Urothelium cell line (cell line): ENCODE measurements around the gene TTN.

Experiments
- DNase-seq: peaks from one replicate; pipeline ENCODE4 v3.0.0; 2011; ENCODE audit warnings: low spot score, mixed read lengths
- FAIRE-seq: peaks from 2 replicates; lab custom pipeline; 2011; peaks lifted over from hg19 to GRCh38; lab: Jason Lieb, UNC

Gene TTN

GRCh38 chr2:178819147-178819875 lies 12.1 kb upstream of the TTN start:
- no peak for DNase-seq

DNA sequence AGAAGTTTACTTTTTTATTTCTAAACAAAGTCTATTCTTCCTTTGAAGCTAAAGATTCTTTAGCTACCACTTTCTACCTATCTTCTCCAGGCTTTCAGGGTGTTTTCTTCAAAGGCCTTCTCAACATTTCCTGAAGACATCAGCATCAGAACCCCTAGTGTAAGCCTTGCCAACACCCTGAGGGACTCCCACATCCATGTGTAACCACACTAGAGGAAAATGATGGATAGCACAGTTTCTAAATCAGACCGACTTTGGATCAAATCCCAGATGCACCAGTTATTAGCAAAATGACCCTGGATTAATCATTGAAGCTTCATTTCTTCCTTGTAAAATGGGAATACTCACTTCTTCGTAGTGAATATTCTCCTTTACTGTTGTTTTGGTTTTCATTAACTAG lies 4.7 kb upstream of the TTN start:
- DNase-seq (no peak), FAIRE-seq (no peak)

More at GRCh38 chr2:178819147-178819875, 12.1 kb upstream of the TTN start:
- FAIRE-seq: no peak

DNA sequence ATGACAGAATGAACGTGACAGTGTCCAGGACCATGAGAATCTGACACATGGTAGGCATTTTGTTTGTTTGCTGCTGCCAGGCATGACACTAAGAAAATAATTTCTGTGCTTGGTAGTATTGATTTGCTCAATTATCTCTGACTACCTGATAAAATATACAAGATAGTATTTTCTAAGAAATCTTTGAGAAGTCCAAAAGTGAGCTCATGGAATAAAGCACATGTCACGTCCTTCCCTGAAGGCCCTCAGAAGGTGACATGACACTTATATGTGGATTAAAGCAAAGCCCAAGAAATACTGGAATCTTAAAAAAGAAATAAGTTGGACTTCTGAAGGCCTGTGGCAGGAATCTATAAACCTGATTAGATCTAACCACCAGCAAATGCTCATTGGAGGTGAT lies 3.8 kb upstream of the TTN start:
- FAIRE-seq (no peak), DNase-seq (no peak)

DNA sequence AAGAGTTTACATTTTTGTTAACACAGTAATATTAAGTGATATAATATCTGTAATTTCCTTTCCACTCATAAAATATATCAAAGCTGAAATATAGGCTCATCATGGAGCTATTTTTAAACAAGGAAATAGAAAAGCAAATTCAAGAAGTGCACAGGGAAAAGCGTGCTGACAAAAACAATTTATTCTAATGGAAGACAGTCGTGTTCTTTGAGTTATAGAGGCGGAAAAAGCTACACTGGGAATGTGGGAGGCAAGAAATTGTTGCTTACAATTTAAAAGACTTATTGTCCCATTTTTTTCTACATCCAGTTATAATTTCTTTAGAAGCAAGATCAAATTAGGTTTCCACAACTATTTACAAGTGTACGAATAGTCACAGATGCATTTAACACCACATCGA lies 3.2 kb upstream of the TTN start:
- DNase-seq (no peak), FAIRE-seq (no peak)

- DNase-seq (no peak), FAIRE-seq (no peak)
Measured at GRCh38 chr2:178806543-178806942, 680 bp downstream of the TTN start.

- FAIRE-seq (no peak), DNase-seq (no peak)
Measured at GRCh38 chr2:178805457-178805856, 1.8 kb downstream of the TTN start.

DNA sequence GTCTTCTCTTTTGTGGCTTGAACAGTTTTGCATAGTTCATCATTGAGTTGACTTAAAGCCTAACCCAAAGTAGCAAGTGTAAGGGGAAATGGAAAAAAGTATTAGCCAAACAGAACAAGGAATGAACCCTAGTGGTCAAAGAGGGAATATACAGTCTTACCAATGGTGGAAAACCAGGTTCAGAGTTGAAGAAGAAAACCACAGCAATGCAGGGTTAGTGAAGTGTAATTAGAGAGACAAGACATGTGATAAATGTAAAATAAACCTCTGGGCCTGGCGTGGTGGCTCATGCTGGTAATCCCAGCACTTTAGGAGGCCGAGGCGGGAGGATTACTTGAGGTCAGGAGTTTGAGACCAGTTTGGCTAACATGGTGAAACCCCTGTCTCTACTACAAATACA lies 2.4 kb downstream of the TTN start:
- FAIRE-seq (peak; percentile 66), DNase-seq (peak; percentile 45)

DNA sequence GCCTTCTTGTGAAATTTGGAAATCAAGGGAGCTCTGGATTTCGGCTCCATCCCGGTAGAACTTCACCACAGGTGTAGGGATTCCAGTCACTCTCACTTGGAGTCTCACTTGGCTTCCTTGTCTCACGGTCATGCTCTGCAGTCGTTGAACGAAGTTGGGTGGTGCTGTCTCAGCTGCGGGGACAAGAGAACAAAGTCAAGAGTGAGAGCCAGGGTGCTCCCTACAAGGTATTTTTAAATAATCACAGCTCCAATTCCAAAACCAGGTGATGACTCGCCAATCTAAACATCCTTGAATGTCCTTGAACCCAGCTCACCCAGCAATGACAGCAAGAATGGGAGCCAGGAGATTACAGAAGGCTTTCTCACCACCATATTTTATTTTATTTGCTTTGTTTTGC lies 6.7 kb downstream of the TTN start:
- FAIRE-seq (no peak), DNase-seq (no peak)

DNA sequence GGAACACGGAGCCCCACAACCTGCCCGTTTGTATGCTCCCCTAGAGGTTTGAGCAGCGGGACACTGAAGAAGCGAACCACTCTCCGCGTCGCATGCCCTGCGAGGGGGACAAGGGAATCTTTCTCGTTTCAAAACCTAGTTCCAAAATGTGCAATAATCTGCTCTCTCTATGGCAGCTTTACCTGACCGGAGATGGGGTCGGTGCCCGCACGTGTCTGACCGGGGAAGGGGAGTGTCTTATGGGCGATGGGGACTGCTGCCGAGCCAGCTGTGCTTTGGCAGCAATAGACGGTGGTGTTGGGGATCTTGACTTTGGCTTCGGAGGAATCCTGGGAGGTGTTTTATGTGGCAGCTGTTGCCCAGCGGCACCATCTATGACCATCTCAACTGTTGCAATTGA lies 7.9 kb downstream of the TTN start:
- no peak for FAIRE-seq
- no peak for DNase-seq

DNA sequence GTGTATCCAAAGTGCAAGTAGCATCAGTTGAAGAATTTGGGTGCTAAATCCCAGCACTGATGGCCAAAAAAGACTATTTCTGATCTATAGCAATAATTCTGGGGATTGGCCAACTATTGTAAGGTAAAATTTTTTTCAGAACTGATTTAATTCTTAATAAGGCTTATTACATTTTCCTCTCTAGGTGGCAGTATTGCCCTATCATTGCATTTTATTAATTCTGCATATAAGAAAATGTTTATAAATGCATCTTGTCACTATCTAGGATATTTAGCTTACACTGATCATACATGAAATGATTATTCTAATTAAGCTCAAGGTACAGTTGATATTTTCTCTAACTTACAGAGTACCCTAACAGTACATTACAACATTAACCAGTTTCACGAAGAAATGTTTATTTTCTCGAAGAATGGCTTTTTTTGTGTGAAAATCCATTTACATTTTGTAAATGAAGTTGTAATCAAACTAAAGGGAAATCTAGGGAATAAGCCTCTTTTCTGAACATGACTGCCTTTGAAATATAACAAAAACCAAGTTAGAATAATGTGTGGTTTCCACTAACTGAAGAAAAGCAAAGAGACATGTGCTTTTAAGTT lies 11.0 kb downstream of the TTN start:
- DNase-seq: no peak
- no peak for FAIRE-seq

GRCh38 chr2:178787934-178788333 lies 19.3 kb downstream of the TTN start:
- DNase-seq: no peak
- peak; percentile 37 for FAIRE-seq

DNA sequence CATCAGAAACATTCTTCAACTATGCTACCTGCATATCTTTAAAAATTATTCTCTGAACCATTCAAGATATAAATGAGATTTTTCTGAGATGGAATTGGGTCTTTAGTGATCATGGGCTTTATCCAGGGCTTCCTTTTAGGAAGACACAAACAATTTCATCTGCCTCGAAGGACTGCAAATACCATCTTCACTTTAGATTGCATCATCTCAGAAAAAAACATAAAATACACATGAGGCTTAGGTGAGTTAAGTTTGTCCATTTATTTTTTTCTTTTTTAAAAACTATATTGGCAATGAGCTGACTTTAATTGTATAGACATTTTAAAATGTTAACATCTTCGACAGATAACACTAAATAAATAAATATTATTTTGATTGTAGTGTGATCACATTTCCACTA lies 20.1 kb downstream of the TTN start:
- FAIRE-seq (no peak), DNase-seq (no peak)

- no peak for FAIRE-seq
- no peak for DNase-seq
Measured at GRCh38 chr2:178783889-178784288, 23.3 kb downstream of the TTN start.

DNA sequence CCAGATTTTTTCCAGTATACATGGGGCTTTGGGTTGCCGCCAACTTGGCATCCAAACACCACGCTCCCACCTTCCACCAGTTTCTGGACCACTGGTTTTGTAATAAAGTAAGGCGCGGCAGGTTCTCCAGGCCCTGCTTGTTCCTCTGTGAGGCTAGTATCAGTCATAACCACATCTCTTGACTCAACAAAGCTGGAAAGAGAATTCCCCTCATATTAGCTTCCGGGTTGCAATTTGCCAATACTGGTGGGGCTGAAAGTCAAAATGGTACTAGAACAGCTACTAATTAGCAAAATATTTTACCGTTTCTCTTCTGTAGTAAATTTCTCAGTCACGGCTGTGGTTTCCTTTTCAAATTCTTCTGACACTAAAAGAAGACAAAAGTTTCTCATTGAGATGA lies 25.0 kb downstream of the TTN start:
- FAIRE-seq (no peak), DNase-seq (no peak)

DNA sequence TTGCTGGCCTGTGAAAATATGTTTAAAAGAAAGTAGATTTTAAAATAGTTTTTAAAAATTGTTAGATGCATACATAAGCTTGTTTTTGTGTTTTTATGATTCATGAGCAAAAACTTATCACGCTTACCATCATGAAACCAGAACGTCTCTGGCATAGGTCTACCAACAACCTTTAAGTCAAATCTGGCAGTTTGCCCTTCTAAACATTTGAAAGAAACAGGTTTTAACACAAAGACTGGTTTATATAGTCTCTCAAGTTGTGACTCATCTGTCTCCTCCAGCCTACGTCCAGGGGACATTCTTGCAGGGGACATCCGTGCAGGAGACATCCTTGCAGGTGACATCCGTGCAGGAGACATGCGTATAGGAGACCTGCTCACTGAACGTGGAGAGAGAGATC lies 29.6 kb downstream of the TTN start:
- FAIRE-seq: no peak
- DNase-seq: no peak

GRCh38 chr2:178776751-178777150 lies 30.5 kb downstream of the TTN start:
- FAIRE-seq: no peak
- no peak for DNase-seq

GRCh38 chr2:178775975-178776374 lies 31.2 kb downstream of the TTN start:
- no peak for DNase-seq
- no peak for FAIRE-seq

GRCh38 chr2:178770518-178770917 lies 36.7 kb downstream of the TTN start:
- FAIRE-seq: no peak
- DNase-seq: no peak

DNA sequence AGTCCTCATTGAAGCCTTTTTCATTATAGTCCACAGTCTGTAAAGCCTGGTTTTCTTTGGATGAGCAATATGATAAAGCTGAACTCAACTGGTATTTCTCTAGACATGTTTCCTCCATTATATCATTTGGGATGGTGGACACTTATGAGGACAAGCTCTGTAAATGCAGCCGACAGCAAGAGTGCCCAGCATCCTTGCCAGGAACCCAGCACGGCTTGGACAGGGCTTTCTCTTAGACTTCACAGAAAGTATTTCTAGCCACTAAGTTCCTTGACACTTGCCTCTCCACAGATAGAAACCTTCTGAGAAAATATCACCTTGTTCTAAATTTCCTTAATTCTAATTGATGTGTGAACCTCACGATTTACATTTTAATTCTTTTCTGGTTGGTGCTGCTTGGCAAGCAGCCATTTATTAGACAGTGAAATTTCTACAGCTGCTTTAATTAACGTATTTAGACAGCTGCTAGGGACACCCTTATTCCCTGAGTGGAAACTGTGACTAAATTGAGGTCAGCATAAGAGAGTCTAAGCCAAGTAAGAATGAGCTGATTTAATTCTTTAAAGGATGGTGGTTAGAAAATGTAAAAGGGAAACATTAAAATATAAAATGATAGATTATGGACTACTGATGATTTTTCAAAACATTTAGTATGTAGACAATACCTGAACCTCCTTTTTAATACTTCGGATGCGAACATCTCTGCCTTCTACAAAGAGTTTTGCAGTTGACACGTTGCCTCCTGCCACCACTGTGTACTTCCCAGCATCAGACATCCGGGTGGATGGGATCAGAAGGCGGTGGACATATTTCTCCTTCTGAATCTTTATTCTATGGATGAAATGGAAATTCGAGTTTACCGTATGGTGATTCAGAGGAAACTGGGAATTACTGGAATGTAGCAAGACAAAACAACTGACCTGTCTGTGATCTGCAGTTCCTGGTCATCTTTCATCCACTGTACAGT lies 39.8 kb downstream of the TTN start:
- DNase-seq (no peak), FAIRE-seq (no peak)

- no peak for FAIRE-seq
- DNase-seq: peak; percentile 12
Measured at GRCh38 chr2:178764097-178764496, 43.1 kb downstream of the TTN start.

- no peak for FAIRE-seq
- DNase-seq: peak; percentile 41
Measured at GRCh38 chr2:178761759-178762371, 45.4 kb downstream of the TTN start.
